Urothelium cell line (cell line): Measurements from ENCODE around the gene PXK.
"Not testable (repeated sequence)": the region's sequence is repeated elsewhere in the genome, so short reads cannot be mapped to it uniquely, and the experiment has no call there.

Experiments used
- DNase-seq: peaks from one replicate; pipeline ENCODE4 v3.0.0; 2011; ENCODE audit warnings: low spot score, mixed read lengths
- FAIRE-seq: peaks from 2 replicates; lab custom pipeline; 2011; peaks lifted over from hg19 to GRCh38; lab: Jason Lieb, UNC

Gene PXK

GRCh38 chr3:58414538-58415197 is 82.0 kb downstream of the PXK start:
- no peak for FAIRE-seq

GRCh38 chr3:58416191-58416590 is 83.5 kb downstream of the PXK start:
- DNase-seq (no peak), FAIRE-seq (no peak)

More at GRCh38 chr3:58414538-58415197, 82.0 kb downstream of the PXK start:
- peak; percentile 58 for DNase-seq

DNA sequence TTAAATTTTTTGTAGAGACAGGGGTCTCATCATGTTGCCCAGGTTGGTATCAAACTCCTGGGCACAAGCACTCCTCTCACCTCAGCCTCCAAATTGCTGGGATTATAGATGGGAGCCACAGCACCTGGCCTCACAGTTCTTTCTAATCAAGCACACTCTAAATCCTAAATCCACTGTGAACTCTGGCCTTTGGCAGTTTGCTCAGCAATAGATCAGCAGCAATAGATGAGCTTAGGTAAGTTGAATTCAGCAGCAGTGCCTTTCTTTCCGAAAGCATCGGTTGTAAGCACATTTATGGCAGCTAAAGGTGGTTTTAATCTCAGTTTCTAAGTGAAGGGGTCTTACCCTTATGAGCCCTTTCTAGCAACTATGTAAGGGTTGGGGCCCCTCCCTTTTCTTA is 84.4 kb downstream of the PXK start:
- FAIRE-seq (no peak), DNase-seq (no peak)

- DNase-seq (no peak), FAIRE-seq (no peak)
Observed at GRCh38 chr3:58418227-58418626, 85.5 kb downstream of the PXK start.

DNA sequence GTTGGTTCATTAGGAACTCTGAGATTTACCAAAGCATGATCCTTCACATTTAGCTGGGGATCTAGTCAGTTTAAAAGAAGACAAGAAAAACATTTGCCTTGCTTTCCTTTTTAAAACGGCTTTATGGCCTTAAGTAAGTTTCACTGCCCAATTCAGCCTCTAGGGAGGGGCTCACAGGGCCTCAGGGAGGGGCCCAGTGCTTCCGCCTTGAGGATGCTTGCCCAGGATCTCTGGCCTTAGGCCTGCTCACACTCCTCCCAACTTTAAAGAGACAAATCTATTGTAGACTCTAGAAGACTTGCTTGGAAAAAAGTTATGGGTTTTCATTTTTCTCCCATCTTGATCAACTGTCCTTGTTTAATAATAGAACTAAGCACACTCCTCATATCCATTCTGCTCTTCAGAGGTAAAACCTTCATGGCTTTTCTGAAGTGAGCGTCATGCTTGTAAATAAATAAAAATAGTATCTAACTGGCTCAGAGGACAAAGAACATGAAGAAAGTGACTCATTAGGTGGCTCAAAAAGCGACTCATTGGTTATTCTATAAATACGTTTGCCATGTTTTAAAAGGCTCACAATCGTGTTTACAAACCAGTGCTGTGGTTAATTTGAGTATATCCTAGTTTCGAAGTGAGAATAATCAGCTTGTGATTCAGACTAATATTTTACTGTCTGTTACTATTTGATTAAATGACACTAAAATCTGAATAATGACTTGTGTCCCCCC is 87.3 kb downstream of the PXK start:
- DNase-seq (no peak), FAIRE-seq (no peak)

GRCh38 chr3:58421004-58421403 is 88.3 kb downstream of the PXK start:
- FAIRE-seq (no peak), DNase-seq (no peak)

DNA sequence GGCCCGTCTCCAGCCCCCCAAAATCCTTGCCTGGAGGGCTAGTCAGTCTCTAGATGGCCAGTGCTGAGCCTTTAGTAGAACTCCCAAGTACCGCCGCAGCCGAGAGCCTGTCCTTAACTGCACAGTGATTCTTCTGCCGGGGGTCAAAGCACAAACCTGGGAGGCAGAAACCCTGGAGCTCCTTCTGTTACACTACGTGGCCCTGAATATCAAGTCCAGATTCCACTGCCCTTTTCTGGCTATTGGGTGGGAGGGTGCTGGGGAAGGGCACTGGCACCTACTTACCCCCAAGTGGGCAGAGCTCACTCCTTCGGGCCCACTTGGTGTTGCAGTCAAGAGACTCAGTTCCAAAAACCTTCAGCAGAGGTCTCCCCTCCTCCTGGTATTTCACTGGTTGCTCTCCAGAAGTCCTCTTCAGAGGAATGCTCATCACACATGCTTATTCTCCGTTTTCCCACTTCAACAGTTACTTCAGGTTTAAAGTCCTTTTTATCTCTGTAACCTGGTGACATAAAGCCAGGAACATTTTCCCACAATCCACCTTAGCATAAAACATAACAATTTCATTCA is 90.1 kb downstream of the PXK start:
- FAIRE-seq: no peak
- DNase-seq: no peak

DNA sequence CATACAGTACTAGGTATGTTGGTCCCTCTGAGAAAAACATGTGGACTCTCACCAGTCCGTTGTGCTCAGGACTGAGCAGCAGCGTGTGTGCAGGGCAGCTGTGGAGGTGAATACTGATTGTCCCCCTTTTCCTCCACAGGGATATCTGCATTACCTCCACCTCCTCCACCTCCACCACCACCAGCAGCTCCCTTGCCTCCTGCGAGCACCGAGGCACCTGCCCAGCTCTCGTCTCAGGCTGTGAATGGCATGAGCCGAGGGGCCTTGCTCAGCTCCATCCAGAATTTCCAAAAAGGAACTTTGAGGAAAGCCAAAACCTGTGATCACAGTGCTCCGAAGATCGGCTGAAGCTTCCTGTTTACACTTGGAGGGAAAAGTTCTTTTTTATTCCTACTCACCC is 91.9 kb downstream of the PXK start:
- DNase-seq: no peak
- FAIRE-seq: no peak

DNA sequence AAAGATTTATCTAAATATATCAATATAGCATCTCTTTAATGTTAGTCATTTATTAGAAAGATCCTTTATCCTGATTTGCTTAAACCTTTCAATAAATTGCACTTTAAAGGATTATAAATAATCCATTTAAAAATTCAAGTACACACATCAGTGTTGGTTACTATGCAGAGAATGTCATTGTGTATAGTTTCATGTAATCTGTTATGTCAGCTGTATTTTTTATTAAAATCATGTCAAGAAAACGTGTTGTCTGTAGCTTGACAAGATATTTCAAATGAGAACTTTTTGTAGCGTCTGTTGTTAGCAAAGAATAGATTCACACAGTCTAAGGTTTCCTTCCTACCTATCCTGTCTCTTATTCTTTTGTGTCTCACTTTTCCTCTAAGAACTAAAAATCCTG is 93.1 kb downstream of the PXK start:
- no peak for DNase-seq
- FAIRE-seq: no peak

DNA sequence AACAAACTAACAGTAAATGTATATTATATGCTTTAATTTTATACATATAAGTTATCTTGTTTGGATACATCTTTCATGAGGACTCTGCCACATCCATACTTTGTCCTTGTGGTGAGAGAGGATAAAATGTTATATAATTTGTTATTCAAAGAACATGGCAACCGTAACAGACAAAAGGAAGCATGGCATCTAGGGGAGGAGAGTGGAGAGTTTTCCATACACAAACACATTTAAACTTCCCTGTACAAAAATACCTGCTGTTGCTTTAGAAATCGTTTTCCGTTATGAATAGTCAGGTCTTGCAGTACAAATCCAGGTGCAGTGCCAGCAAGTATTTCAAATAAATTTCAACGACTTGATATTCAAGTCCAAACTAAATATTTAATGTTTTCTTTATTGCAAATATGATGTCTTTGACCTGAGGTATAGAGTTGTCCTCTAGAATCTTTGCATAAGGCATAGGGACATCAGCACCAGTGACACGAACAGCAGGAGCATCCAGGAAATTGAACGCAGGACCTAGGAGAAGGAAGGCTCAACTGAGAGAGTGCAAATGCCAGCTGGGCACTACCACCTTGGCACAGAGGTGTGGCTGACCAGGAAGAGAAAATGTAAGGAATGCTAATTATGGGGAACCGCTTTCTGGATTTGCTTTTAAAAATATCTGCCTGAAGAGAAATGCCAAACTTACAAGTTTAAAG is 95.1 kb downstream of the PXK start:
- no peak for DNase-seq
- FAIRE-seq: no peak

DNA sequence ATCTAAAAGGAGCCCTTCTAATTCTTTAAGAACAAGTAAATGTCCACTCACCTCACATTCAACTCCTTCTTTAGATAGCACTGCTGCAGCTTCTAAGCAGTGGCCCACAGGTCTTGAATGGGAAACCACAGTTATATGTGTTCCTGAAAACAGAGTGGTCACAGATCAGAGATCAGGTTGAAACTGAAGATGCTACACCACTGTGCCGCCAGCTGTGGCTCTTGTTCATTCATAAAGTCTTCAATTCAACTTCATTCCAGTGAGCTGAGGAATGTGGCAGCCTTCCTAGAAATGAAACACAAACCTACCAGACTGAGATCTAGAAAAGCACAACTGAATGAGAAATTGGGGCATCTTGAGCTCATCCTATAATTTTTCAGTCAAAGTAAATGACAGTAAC is 97.0 kb downstream of the PXK start:
- no peak for FAIRE-seq
- DNase-seq: no peak

DNA sequence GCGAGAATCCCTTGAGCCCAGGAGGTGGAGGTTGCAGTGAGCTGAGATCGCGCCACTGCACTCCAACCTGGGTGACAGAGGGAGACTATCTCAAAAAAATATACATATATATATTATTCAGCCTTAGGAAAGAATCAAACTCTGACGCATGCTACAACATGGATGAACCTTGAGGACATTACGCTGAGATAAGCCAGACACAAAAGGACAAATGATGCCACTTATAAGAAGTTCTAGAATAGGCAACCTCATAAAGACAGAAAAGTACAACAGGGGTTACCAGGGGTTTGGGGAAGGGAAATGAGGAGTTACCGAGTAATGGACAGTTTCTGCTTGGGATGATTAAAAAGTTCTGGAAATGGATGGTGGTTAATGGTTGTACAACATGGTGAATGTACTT is 100.2 kb downstream of the PXK start:
- no peak for FAIRE-seq
- DNase-seq: no peak

GRCh38 chr3:58433400-58434167 is 100.9 kb downstream of the PXK start, which contains the start of gene PDHB:
PDHB (minus strand) TSS chr3:58433832; CDS start chr3:58433809, 23 bp downstream.
- peak; percentile 90 for FAIRE-seq
- peak; percentile 97 for DNase-seq

GRCh38 chr3:58434168-58434504 is 101.4 kb downstream of the PXK start:
- FAIRE-seq: no peak
- DNase-seq: no peak

- no peak for FAIRE-seq
- no peak for DNase-seq
Observed at GRCh38 chr3:58434511-58434910, 101.8 kb downstream of the PXK start.

DNA sequence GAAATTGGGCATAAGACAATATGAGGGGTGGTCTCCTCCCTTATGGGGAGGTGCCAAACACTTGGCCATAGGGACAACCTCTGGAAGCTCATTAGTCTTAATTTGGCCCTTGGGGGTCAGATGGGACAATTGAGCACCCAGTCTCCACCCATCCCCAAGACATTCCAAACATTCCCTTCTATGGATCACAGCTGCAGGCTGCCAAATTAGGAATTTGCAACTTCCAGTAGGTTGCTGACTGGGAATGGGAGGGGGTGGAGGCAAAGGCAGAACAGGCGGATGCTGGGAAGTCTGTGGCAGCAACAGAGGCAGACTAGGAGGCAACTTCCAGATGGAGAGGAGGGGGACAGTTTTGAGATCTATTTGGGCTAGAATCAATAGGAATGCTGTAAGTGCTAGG is 102.3 kb downstream of the PXK start:
- DNase-seq (peak; percentile 62), FAIRE-seq (peak; percentile 76)

GRCh38 chr3:58437276-58437675 is 104.6 kb downstream of the PXK start:
- DNase-seq, FAIRE-seq: not testable (repeated sequence)

- FAIRE-seq: not testable (repeated sequence)
Observed at GRCh38 chr3:58440996-58441355, 108.3 kb downstream of the PXK start.

GRCh38 chr3:58441514-58442450 is 109.1 kb downstream of the PXK start:
- no peak for DNase-seq
- no peak for FAIRE-seq

More at GRCh38 chr3:58440996-58441355, 108.3 kb downstream of the PXK start:
- DNase-seq: not testable (repeated sequence)

DNA sequence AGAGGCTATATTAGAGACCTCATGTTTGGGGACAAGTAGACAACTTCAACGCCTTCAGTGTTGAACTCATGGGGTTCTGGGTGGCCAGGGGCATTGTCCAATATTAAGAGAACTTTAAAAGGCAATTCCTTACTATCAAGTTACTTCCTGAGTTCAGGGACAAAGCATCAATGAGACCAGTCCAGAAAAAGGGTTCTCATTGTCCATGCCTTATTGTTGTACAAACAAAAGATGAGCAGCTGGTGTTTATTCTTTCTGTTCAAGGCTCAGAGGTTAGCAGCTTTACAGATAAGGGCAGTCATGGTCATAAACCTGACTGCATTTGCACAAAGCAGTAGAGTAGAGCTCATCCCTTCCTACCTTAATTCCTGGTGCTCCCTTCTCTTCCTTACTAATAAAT is 119.5 kb downstream of the PXK start:
- no peak for DNase-seq
- FAIRE-seq: no peak
